H1 (cell line): ENCODE results near the gene RNGTT. TPM values are rescaled to one million over a fixed set of nuclear protein-coding genes. Genes with fewer than 3 reads are reported as not detected.

Experiments
- CTCF ChIA-PET: fragments of 300-600 bp; sonication (Branson Sonifier 250); formaldehyde crosslinking; loops from one replicate; lab custom pipeline; 2021; ENCODE audit not compliant: partially characterized antibody; lab: Charles Lee
- POLR2A ChIA-PET: fragments of 300-600 bp; sonication (Branson Sonifier 250); formaldehyde crosslinking; loops from one replicate; lab custom pipeline; 2021; ENCODE audit warnings: inconsistent platforms; ENCODE audit not compliant: partially characterized antibody; lab: Charles Lee
- DNase-seq, 2 experiments: peaks; one replicate each; pipeline versions ENCODE4 v3.0.0 to v3.0.0-alpha.2; 2010 to 2022; ENCODE audit warnings: low spot score in 2 of 2, low read depth in 1 of 2, mixed read lengths in 1 of 2
- FAIRE-seq: peaks from 2 replicates; lab custom pipeline; 2011; peaks lifted over from hg19 to GRCh38; lab: Jason Lieb, UNC
- H2AFZ ChIP-seq: 2 replicates; pipeline ENCODE4 v1.8.1; 2012; ENCODE audit warnings: low read length, inconsistent platforms
- H2AK5ac ChIP-seq: 2 replicates; pipeline ENCODE4 v1.6.1; 2013; ENCODE audit warnings: low read depth, low read length
- H2BK120ac ChIP-seq: replicated peaks from 2 replicates; pipeline ENCODE3; 2013; ENCODE audit warnings: low read depth, low read length, inconsistent platforms
- H2BK12ac ChIP-seq: 2 replicates; pipeline ENCODE4 v1.6.1; 2013; ENCODE audit warnings: low read depth, low read length
- H2BK15ac ChIP-seq: 2 replicates; pipeline ENCODE4 v1.6.1; 2013; ENCODE audit warnings: low read length
- H2BK20ac ChIP-seq: 2 replicates; pipeline ENCODE4 v1.6.1; 2013; ENCODE audit warnings: low read length
- H2BK5ac ChIP-seq: 2 replicates; pipeline ENCODE4 v1.6.1; 2013; ENCODE audit warnings: low read depth, low read length
- H3K14ac ChIP-seq: 2 replicates; pipeline ENCODE4 v1.6.1; 2013; ENCODE audit warnings: inconsistent platforms; ENCODE audit not compliant: insufficient read length
- H3K18ac ChIP-seq: 2 replicates; pipeline ENCODE4 v1.6.1; 2013; ENCODE audit warnings: low read length; ENCODE audit errors: extremely low read depth
- H3K23ac ChIP-seq: 2 replicates; pipeline ENCODE4 v1.6.1; 2013; ENCODE audit warnings: inconsistent platforms; ENCODE audit not compliant: insufficient read length
- H3K23me2 ChIP-seq: 2 replicates; pipeline ENCODE4 v1.6.1; 2013; ENCODE audit warnings: low read depth, low read length
- H3K27ac ChIP-seq: 2 replicates; pipeline ENCODE4 v1.6.1; 2011; ENCODE audit warnings: low read depth, low read length, inconsistent platforms
- H3K27me3 ChIP-seq, 4 experiments: replicated peaks in 1 of 4; 1 replicate in 1 of 4; 2 replicates in 3 of 4; pipeline versions ENCODE4 v1.6.1 to v1.8.1; 2011 to 2013; ENCODE audit warnings: low read length in 3 of 4, mild to moderate bottlenecking in 3 of 4, inconsistent platforms in 2 of 4, mixed read lengths in 2 of 4, moderate library complexity in 1 of 4; ENCODE audit not compliant: control insufficient read depth in 3 of 4, insufficient read depth in 3 of 4; ENCODE audit errors: extremely low read depth in 1 of 4
- H3K36me3 ChIP-seq, 4 experiments: 2 replicates each; pipeline versions ENCODE4 v1.6.1 to v1.8.1; 2011 to 2013; ENCODE audit warnings: mild to moderate bottlenecking in 4 of 4, low read length in 3 of 4, moderate library complexity in 2 of 4, control low read depth in 1 of 4, inconsistent platforms in 1 of 4; ENCODE audit not compliant: insufficient read depth in 4 of 4, control insufficient read depth in 2 of 4
- H3K4ac ChIP-seq: replicated peaks from 2 replicates; pipeline ENCODE3; 2013; ENCODE audit warnings: low read length, low read depth, mixed read lengths, inconsistent platforms; ENCODE audit not compliant: insufficient read length
- H3K4me1 ChIP-seq, 4 experiments: replicated peaks in 1 of 4; 1 replicate in 1 of 4; 2 replicates in 3 of 4; pipeline versions ENCODE4 v1.6.1 to v1.8.1; 2011 to 2013; ENCODE audit warnings: low read length in 3 of 4, inconsistent platforms in 2 of 4, mixed read lengths in 1 of 4; ENCODE audit not compliant: insufficient read depth in 4 of 4, control insufficient read depth in 3 of 4
- H3K4me2 ChIP-seq, 2 experiments: 2 replicates each; pipeline versions ENCODE4 v1.6.1 to v1.8.1; 2011 to 2013; ENCODE audit warnings: low read depth in 2 of 2, low read length in 2 of 2, control low read depth in 1 of 2, inconsistent platforms in 1 of 2, mild to moderate bottlenecking in 1 of 2; ENCODE audit not compliant: insufficient read depth in 1 of 2
- H3K4me3 ChIP-seq, 4 experiments: fragments of 200-600, 300-600 bp in 1 of 4; sonication (generic), shearing (Covaris generic), sonication (Bioruptor Twin) in 1 of 4; 2 replicates each; pipeline versions ENCODE4 v1.5.1 to v1.8.1; 2011 to 2016; ENCODE audit warnings: low read length in 4 of 4, low read depth in 3 of 4, control low read depth in 2 of 4, inconsistent platforms in 2 of 4, mild to moderate bottlenecking in 2 of 4, mixed read lengths in 1 of 4, moderate library complexity in 1 of 4; ENCODE audit not compliant: insufficient read depth in 2 of 4; ENCODE audit errors: extremely low read depth in 1 of 4
- H3K56ac ChIP-seq: replicated peaks from 2 replicates; pipeline ENCODE3; 2013; ENCODE audit warnings: low read depth, mild to moderate bottlenecking, mixed read lengths, low read length, inconsistent platforms; ENCODE audit not compliant: insufficient read length
- H3K79me1 ChIP-seq: 2 replicates; pipeline ENCODE4 v1.6.1; 2013; ENCODE audit warnings: low read depth, low read length, control low read depth
- H3K79me2 ChIP-seq, 2 experiments: 2 replicates each; pipeline versions ENCODE4 v1.6.1 to v1.8.1; 2012 to 2013; ENCODE audit warnings: low read length in 2 of 2, mild to moderate bottlenecking in 2 of 2, inconsistent platforms in 1 of 2; ENCODE audit not compliant: insufficient read depth in 2 of 2, control insufficient read depth in 1 of 2
- H3K9ac ChIP-seq, 4 experiments: replicated peaks in 1 of 4; 1 replicate in 1 of 4; 2 replicates in 3 of 4; pipeline versions ENCODE4 v1.6.1 to v1.8.1; 2011 to 2013; ENCODE audit warnings: low read depth in 3 of 4, low read length in 3 of 4, control low read depth in 2 of 4, mild to moderate bottlenecking in 2 of 4, moderate library complexity in 2 of 4, inconsistent platforms in 1 of 4; ENCODE audit errors: extremely low read depth in 1 of 4
- H3K9me3 ChIP-seq, 2 experiments: 2 replicates each; pipeline versions ENCODE4 v1.6.1 to v1.8.1; 2012 to 2013; ENCODE audit warnings: mild to moderate bottlenecking in 2 of 2, moderate library complexity in 2 of 2, control low read depth in 1 of 2, inconsistent platforms in 1 of 2, low read depth in 1 of 2, low read length in 1 of 2, mixed read lengths in 1 of 2; ENCODE audit not compliant: insufficient read depth in 2 of 2
- H4K20me1 ChIP-seq, 2 experiments: replicated peaks in 1 of 2; 2 replicates each; pipeline versions ENCODE3 to v1.8.1; 2011 to 2013; ENCODE audit warnings: inconsistent platforms in 2 of 2, low read length in 2 of 2, mild to moderate bottlenecking in 1 of 2; ENCODE audit not compliant: insufficient read depth in 2 of 2, control insufficient read depth in 1 of 2
- H4K5ac ChIP-seq: 2 replicates; pipeline ENCODE4 v1.6.1; 2013; ENCODE audit warnings: low read length, low read depth, mixed read lengths, inconsistent platforms; ENCODE audit not compliant: insufficient read length
- H4K8ac ChIP-seq: 2 replicates; pipeline ENCODE4 v1.8.0; 2013; ENCODE audit warnings: mild to moderate bottlenecking, moderate library complexity, low read length, inconsistent platforms; ENCODE audit not compliant: insufficient read depth; ENCODE audit errors: extremely low read depth
- H4K91ac ChIP-seq: replicated peaks from 2 replicates; pipeline ENCODE3; 2013; ENCODE audit warnings: low read length, mixed read lengths, inconsistent platforms; ENCODE audit not compliant: insufficient read length
- BRCA1 ChIP-seq: IDR thresholded peaks from 2 replicates; pipeline ENCODE4 v1.6.1; 2012; ENCODE audit warnings: low read depth, low read length, improper control_type of control experiment
- GABPA ChIP-seq: IDR thresholded peaks from 2 replicates; pipeline ENCODE4 v1.6.1; 2011; ENCODE audit warnings: mild to moderate bottlenecking, low read length, moderate library complexity, borderline replicate concordance; ENCODE audit not compliant: insufficient read depth
- WGBS, 2 experiments: shearing (Covaris generic) in 1 of 2; methylation state at CpG; one replicate each; pipeline versions ENCODE4 v1.1.6 to v1.1.7; 2013 to 2015; ENCODE audit warnings: low lambda C conversion rate in 2 of 2, mixed read lengths in 2 of 2, inconsistent platforms in 1 of 2, low coverage in 1 of 2, missing lambda C conversion rate in 1 of 2; ENCODE audit not compliant: insufficient replicate concordance in 2 of 2, insufficient coverage in 1 of 2, insufficient read length in 1 of 2; ENCODE audit errors: extremely low coverage in 1 of 2, missing lambda C conversion rate in 1 of 2; 5-methylcytosine and 5-hydroxymethylcytosine counted together
- polyA plus RNA-seq, 7 experiments: library from polyadenylated mRNA; depleted of rRNA in 3 of 7; stranded (reverse) in 5 of 7; unstranded in 2 of 7; fragments of >200 nt in 5 of 7; fragments of 200-250 nt in 2 of 7; gene quantifications; 1 replicate in 5 of 7; 2 replicates in 1 of 7; 4 replicates in 1 of 7; pipeline versions ENCODE4 v1.2.1 to v1.2.3, GENCODE V29; 2011 to 2013; ENCODE audit warnings: missing spikeins in 2 of 7, mixed read lengths in 2 of 7
- total RNA-seq: library from RNA; stranded (reverse); fragmentation: NEBNext Ultra II Directional; extraction: Animal tissue kit (Norgen Biotek cat#: 25700); gene quantifications from 2 replicates; pipeline ENCODE4 v1.2.1, GENCODE V29; 2021

The RNGTT gene
- total and polyA plus RNA-seq, 2 of the 8 experiments (the other 6 are each of a cell fraction or from before 2014, with no cell fraction given): 3.6 to 21.2 TPM

- Histone ChIP-seq H2BK120ac (no peak overlapping the region), H3K4ac (no peak overlapping the region), H3K23ac (no peak overlapping the region), H4K5ac (no peak overlapping the region), H3K79me1 (no peaks in the 10 kb centered on the region), H3K14ac (no peak overlapping the region), H2BK15ac (no peak overlapping the region), H3K4me3 (no peak overlapping the region), H3K4me1 (no peaks in the 10 kb centered on the region), H4K20me1 (no peaks in the 10 kb centered on the region), H3K36me3 (no peaks in the 10 kb centered on the region), H3K18ac (no peak overlapping the region), H4K91ac (no peak overlapping the region), H2BK5ac (no peak overlapping the region), H2BK12ac (no peak overlapping the region), H2AFZ (0 out of 2 replicates have a peak overlapping the region, but pooled peaks have one; percentile 50), H3K27ac (no peak overlapping the region), H2BK20ac (no peak overlapping the region), H3K23me2 (no peaks in the 10 kb centered on the region), H3K56ac (no peak overlapping the region), H3K9me3 (no peaks in the 10 kb centered on the region), H3K4me2 (no peak overlapping the region), H4K8ac (no peak overlapping the region), H3K27me3 (no peaks in the 10 kb centered on the region), H3K9ac (no peak overlapping the region), H3K79me2 (no peaks in the 10 kb centered on the region), H2AK5ac (no peak overlapping the region)
- no peak for DNase-seq
- CTCF ChIA-PET: interaction anchor here (0.6 to 3.2 kb wide), 2 partner anchors 9 to 71 kb away, joined by 4 to 22 read pairs; no protein-coding TSS in a partner anchor
- 92% methylated on average over 1 of the region's 1 CpG; no CpG with 5 or more reads in 1 of the 2 experiments for WGBS, 2 experiments
- TF ChIP-seq GABPA (no peak), BRCA1 (no peak)
- TF ChIP-seq, all 59 proteins: peak for 0
- FAIRE-seq: peak; percentile 39
- POLR2A ChIA-PET: no interaction called here
Observed at GRCh38 chr6:88992741-88993552, 29.5 kb upstream of the RNGTT start.
